Measurements from ENCODE around the gene IGFLR1. TPM values are rescaled to one million over a fixed set of nuclear protein-coding genes. Genes with fewer than 3 reads are reported as not detected.
"Not testable (repeated sequence)": the region's sequence is repeated elsewhere in the genome, so short reads cannot be mapped to it uniquely, and the experiment has no call there.

IGFLR1 gene
- total RNA-seq, 5 donors from 2014 or later (not counting 1 experiment from before 2014, with no cell fraction given), result 54.7 to 123 (median 98.1) TPM

GRCh38 chr19:35727053-35727955 is 14.9 kb downstream of the IGFLR1 start:
- Mint-ChIP-seq H3K4me3 (no peak overlapping the region), H3K4me1 (peaks cover 0 to 18% (median 5%) of the 10 kb centered on the region in 3 donors), H3K9me3 (no peaks in the 10 kb centered on the region), H3K27ac (no peak overlapping the region), H3K27me3 (no peaks in the 10 kb centered on the region), H3K36me3 (peaks cover 64% of the 10 kb centered on the region)
- no peaks in the 10 kb centered on the region for H3K9me3 ChIP-seq
- DNase-seq, result no peak
- no peak overlapping the region for H3K27ac ChIP-seq (ENCODE audit: low read length)
- 98% methylated on average over 17 of the region's 25 CpGs for WGBS (ENCODE audit: insufficient coverage)
- no peak for ATAC-seq (replicated peaks in 1 of 4)
- H3K4me1 ChIP-seq (ENCODE audit: control insufficient read depth in 1 of 2, extremely low read depth in 1 of 2, insufficient read depth in 2 of 2, low read length in 2 of 2), result no peaks in the 10 kb centered on the region
- H3K36me3 ChIP-seq (ENCODE audit: control insufficient read depth in 2 of 2, extremely low read depth in 1 of 2, insufficient read depth in 1 of 2, low read length in 1 of 2), result peaks cover 47 to 99% of the 10 kb centered on the region in 2 donors
- CTCF ChIA-PET, result interaction anchor here in 1 of 2 donors (0.7 kb wide), 1 partner anchor 125 kb away, joined by 3 read pairs; the partner anchor contains the start of gene NPHS1
- H3K4me3 ChIP-seq (ENCODE audit: control insufficient read depth in 1 of 2, extremely low read depth in 1 of 2, low read length in 1 of 2), result no peak overlapping the region
- H3K27me3 ChIP-seq (replicated peaks in 1 of 2; ENCODE audit: control insufficient read depth in 2 of 2, extremely low read depth in 1 of 2, insufficient read depth in 2 of 2, low read length in 1 of 2), result no peaks in the 10 kb centered on the region
- POLR2A ChIA-PET, result interaction anchor here in 1 of 2 donors (0.7 kb wide), 1 partner anchor 127 kb away, joined by 8 read pairs; no protein-coding TSS in a partner anchor

GRCh38 chr19:35725216-35725861 is 16.9 kb downstream of the IGFLR1 start:
- Mint-ChIP-seq H3K4me1 (peaks cover 11% of the 10 kb centered on the region in 3 donors), H3K27ac (no peak overlapping the region), H3K27me3 (no peaks in the 10 kb centered on the region), H3K36me3 (peaks cover 61% of the 10 kb centered on the region), H3K9me3 (no peaks in the 10 kb centered on the region), H3K4me3 (no peak overlapping the region)
- CTCF ChIA-PET, result no interaction called here
- POLR2A ChIA-PET, result interaction anchor here in 1 of 2 donors (0.5 kb wide), 1 partner anchor 73 kb away, joined by 7 read pairs; no protein-coding TSS in a partner anchor
- peaks cover 0 to 2% of the 10 kb centered on the region in 2 experiments for H3K4me1 ChIP-seq (ENCODE audit: control insufficient read depth in 1 of 2, extremely low read depth in 1 of 2, insufficient read depth in 2 of 2, low read length in 2 of 2)
- no peak for DNase-seq
- no peaks in the 10 kb centered on the region for H3K27me3 ChIP-seq (replicated peaks in 1 of 2; ENCODE audit: control insufficient read depth in 2 of 2, extremely low read depth in 1 of 2, insufficient read depth in 2 of 2, low read length in 1 of 2)
- peaks cover 52 to 93% of the 10 kb centered on the region in 2 donors for H3K36me3 ChIP-seq (ENCODE audit: control insufficient read depth in 2 of 2, extremely low read depth in 1 of 2, insufficient read depth in 1 of 2, low read length in 1 of 2)
- no peak overlapping the region for H3K4me3 ChIP-seq (ENCODE audit: control insufficient read depth in 1 of 2, extremely low read depth in 1 of 2, low read length in 1 of 2)
- H3K9me3 ChIP-seq, result no peaks in the 10 kb centered on the region
- WGBS (ENCODE audit: insufficient coverage), result 96% methylated on average over 13 of the region's 23 CpGs
- ATAC-seq (replicated peaks in 1 of 4), result no peak
- no peak overlapping the region for H3K27ac ChIP-seq (ENCODE audit: low read length)

GRCh38 chr19:35724560-35724959 is 17.7 kb downstream of the IGFLR1 start:
- CTCF ChIA-PET, result no interaction called here
- H3K27me3 Mint-ChIP-seq, result no peaks in the 10 kb centered on the region
- H3K9me3 Mint-ChIP-seq, result no peaks in the 10 kb centered on the region
- peaks cover 57% of the 10 kb centered on the region for H3K36me3 Mint-ChIP-seq
- Histone ChIP-seq H3K4me1 (ENCODE audit: control insufficient read depth in 1 of 2, extremely low read depth in 1 of 2, insufficient read depth in 2 of 2, low read length in 2 of 2) (peaks cover 0 to 8% of the 10 kb centered on the region in 2 experiments), H3K27ac (ENCODE audit: low read length) (no peak overlapping the region), H3K36me3 (ENCODE audit: control insufficient read depth in 2 of 2, extremely low read depth in 1 of 2, insufficient read depth in 1 of 2, low read length in 1 of 2) (peaks cover 49 to 89% of the 10 kb centered on the region in 2 donors), H3K4me3 (ENCODE audit: control insufficient read depth in 1 of 2, extremely low read depth in 1 of 2, low read length in 1 of 2) (no peak overlapping the region), H3K27me3 (replicated peaks in 1 of 2; ENCODE audit: control insufficient read depth in 2 of 2, extremely low read depth in 1 of 2, insufficient read depth in 2 of 2, low read length in 1 of 2) (no peaks in the 10 kb centered on the region), H3K9me3 (no peaks in the 10 kb centered on the region)
- peaks cover 12 to 16% (median 15%) of the 10 kb centered on the region in 3 donors for H3K4me1 Mint-ChIP-seq
- WGBS (ENCODE audit: insufficient coverage), result 98% methylated on average over 9 of the region's 12 CpGs
- DNase-seq (no peak), ATAC-seq (replicated peaks in 1 of 4) (no peak)
- peak overlapping the region in 1 of 2 donors; percentile 28 for H3K27ac Mint-ChIP-seq
- H3K4me3 Mint-ChIP-seq, result no peak overlapping the region
- POLR2A ChIA-PET, result interaction anchor here in 1 of 2 donors (1.2 kb wide), 1 partner anchor 23 kb away, joined by 3 read pairs; no protein-coding TSS in a partner anchor

GRCh38 chr19:35724132-35724531 is 18.1 kb downstream of the IGFLR1 start:
- Histone ChIP-seq H3K36me3 (ENCODE audit: control insufficient read depth in 2 of 2, extremely low read depth in 1 of 2, insufficient read depth in 1 of 2, low read length in 1 of 2) (peaks cover 49 to 85% of the 10 kb centered on the region in 2 donors), H3K4me1 (ENCODE audit: control insufficient read depth in 1 of 2, extremely low read depth in 1 of 2, insufficient read depth in 2 of 2, low read length in 2 of 2) (peaks cover 0 to 12% of the 10 kb centered on the region in 2 experiments)
- H3K27ac ChIP-seq (ENCODE audit: low read length); H3K27me3 Mint-ChIP-seq; H3K27me3 ChIP-seq (replicated peaks in 1 of 2; ENCODE audit: control insufficient read depth in 2 of 2, extremely low read depth in 1 of 2, insufficient read depth in 2 of 2, low read length in 1 of 2); H3K4me3 Mint-ChIP-seq; H3K9me3 Mint-ChIP-seq; CTCF ChIA-PET; ATAC-seq (replicated peaks in 1 of 4); DNase-seq; H3K9me3 ChIP-seq; H3K4me3 ChIP-seq (ENCODE audit: control insufficient read depth in 1 of 2, extremely low read depth in 1 of 2, low read length in 1 of 2): not testable (repeated sequence)
- 94% methylated on average over 7 of the region's 7 CpGs for WGBS (ENCODE audit: insufficient coverage)
- peaks cover 16 to 20% (median 19%) of the 10 kb centered on the region in 3 donors for H3K4me1 Mint-ChIP-seq
- POLR2A ChIA-PET, result interaction anchor here in 1 of 2 donors (1.2 kb wide), 1 partner anchor 24 kb away, joined by 3 read pairs; no protein-coding TSS in a partner anchor
- peaks cover 55% of the 10 kb centered on the region for H3K36me3 Mint-ChIP-seq
- peak overlapping the region in 1 of 2 donors; percentile 28 for H3K27ac Mint-ChIP-seq

GRCh38 chr19:35723671-35724070 is 18.6 kb downstream of the IGFLR1 start:
- POLR2A ChIA-PET, result interaction anchor here in 1 of 2 donors (1.2 kb wide), 1 partner anchor 24 kb away, joined by 3 read pairs; no protein-coding TSS in a partner anchor
- peaks cover 20 to 25% (median 24%) of the 10 kb centered on the region in 3 donors for H3K4me1 Mint-ChIP-seq
- ATAC-seq (replicated peaks in 1 of 4) (no peak), DNase-seq (no peak)
- H3K36me3 Mint-ChIP-seq, result peaks cover 52% of the 10 kb centered on the region
- Histone ChIP-seq H3K36me3 (ENCODE audit: control insufficient read depth in 2 of 2, extremely low read depth in 1 of 2, insufficient read depth in 1 of 2, low read length in 1 of 2) (peaks cover 49 to 80% of the 10 kb centered on the region in 2 donors), H3K27ac (ENCODE audit: low read length) (no peak overlapping the region), H3K9me3 (no peaks in the 10 kb centered on the region), H3K4me3 (ENCODE audit: control insufficient read depth in 1 of 2, extremely low read depth in 1 of 2, low read length in 1 of 2) (no peak overlapping the region), H3K4me1 (ENCODE audit: control insufficient read depth in 1 of 2, extremely low read depth in 1 of 2, insufficient read depth in 2 of 2, low read length in 2 of 2) (peaks cover 4 to 17% of the 10 kb centered on the region in 2 experiments), H3K27me3 (replicated peaks in 1 of 2; ENCODE audit: control insufficient read depth in 2 of 2, extremely low read depth in 1 of 2, insufficient read depth in 2 of 2, low read length in 1 of 2) (no peaks in the 10 kb centered on the region)
- no peaks in the 10 kb centered on the region for H3K9me3 Mint-ChIP-seq
- H3K4me3 Mint-ChIP-seq, result no peak overlapping the region
- H3K27ac Mint-ChIP-seq, result no peak overlapping the region
- H3K27me3 Mint-ChIP-seq, result no peaks in the 10 kb centered on the region
- CTCF ChIA-PET, result interaction anchor here in 1 of 2 donors (0.6 kb wide), 1 partner anchor 19 kb away, joined by 5 read pairs; no protein-coding TSS in a partner anchor
- WGBS (ENCODE audit: insufficient coverage), result over 99% methylated on average over 24 of the region's 24 CpGs

- DNase-seq (no peak), ATAC-seq (replicated peaks in 1 of 4) (no peak)
- Histone ChIP-seq H3K4me3 (ENCODE audit: control insufficient read depth in 1 of 2, extremely low read depth in 1 of 2, low read length in 1 of 2) (no peak overlapping the region), H3K36me3 (ENCODE audit: control insufficient read depth in 2 of 2, extremely low read depth in 1 of 2, insufficient read depth in 1 of 2, low read length in 1 of 2) (peaks cover 47 to 72% of the 10 kb centered on the region in 2 donors), H3K9me3 (no peaks in the 10 kb centered on the region), H3K27me3 (replicated peaks in 1 of 2; ENCODE audit: control insufficient read depth in 2 of 2, extremely low read depth in 1 of 2, insufficient read depth in 2 of 2, low read length in 1 of 2) (no peaks in the 10 kb centered on the region), H3K27ac (ENCODE audit: low read length) (no peak overlapping the region), H3K4me1 (ENCODE audit: control insufficient read depth in 1 of 2, extremely low read depth in 1 of 2, insufficient read depth in 2 of 2, low read length in 2 of 2) (peaks cover 5 to 21% of the 10 kb centered on the region in 2 experiments)
- Mint-ChIP-seq H3K27me3 (no peaks in the 10 kb centered on the region), H3K36me3 (peaks cover 44% of the 10 kb centered on the region), H3K27ac (no peak overlapping the region), H3K9me3 (no peaks in the 10 kb centered on the region), H3K4me3 (no peak overlapping the region), H3K4me1 (peaks cover 24 to 28% (median 26%) of the 10 kb centered on the region in 3 donors)
- 100% methylated on average over 14 of the region's 16 CpGs for WGBS (ENCODE audit: insufficient coverage)
- POLR2A ChIA-PET, result interaction anchor here in 1 of 2 donors (0.6 kb wide), 1 partner anchor 706 kb away, joined by 3 read pairs; no protein-coding TSS in a partner anchor
- CTCF ChIA-PET, result interaction anchor here in 1 of 2 donors (0.6 kb wide), 1 partner anchor 24 kb away, joined by 8 read pairs; no protein-coding TSS in a partner anchor
Measured at GRCh38 chr19:35722897-35723296, 19.4 kb downstream of the IGFLR1 start.

All from T-cell (primary cell).